ENCODE results near the gene NGDN.
"Not testable (repeated sequence)": the region's sequence is repeated elsewhere in the genome, so short reads cannot be mapped to it uniquely, and the experiment has no call there.

NGDN gene, protein sequence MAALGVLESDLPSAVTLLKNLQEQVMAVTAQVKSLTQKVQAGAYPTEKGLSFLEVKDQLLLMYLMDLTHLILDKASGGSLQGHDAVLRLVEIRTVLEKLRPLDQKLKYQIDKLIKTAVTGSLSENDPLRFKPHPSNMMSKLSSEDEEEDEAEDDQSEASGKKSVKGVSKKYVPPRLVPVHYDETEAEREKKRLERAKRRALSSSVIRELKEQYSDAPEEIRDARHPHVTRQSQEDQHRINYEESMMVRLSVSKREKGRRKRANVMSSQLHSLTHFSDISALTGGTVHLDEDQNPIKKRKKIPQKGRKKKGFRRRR

DNA sequence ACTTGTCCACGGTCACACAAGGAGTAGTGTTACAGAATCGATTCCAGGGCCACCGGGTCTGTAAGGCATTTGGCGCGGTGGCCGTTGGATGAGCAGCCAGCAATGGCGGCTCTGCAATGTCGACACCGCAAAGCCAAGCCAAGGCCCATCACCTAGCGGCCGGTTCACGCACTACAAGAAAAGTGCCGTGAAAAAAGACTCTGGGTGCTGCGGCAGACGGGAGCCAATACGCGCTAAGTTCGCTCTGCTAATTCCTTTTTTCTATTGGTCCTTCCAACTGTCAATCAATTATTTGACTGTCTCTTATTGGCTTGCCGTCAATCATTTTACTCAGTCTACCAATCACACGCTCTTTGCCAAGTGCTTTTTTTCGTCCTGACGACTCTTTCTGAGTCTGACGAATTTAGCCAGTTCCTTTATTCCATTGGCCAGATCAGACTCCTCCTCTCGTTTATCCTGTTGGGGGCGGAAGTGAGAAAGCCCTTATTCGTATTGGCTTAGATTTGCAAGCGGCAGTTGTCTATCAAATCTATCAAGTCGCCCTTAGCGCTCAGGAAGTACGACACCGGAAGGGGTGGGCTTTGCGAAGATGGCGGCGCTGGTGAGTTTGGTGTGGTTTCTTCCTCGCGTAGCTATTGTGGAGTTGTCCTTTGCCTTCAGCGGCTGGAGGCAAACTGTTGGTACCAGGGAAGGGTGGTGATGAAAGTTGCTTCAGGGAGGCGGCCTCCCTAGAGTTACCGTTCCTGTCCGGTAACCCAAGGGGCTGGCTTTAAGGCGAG is at the start of gene NGDN:
TSS of gene NGDN (plus strand) at position 577 of the 779 bp plus-strand sequence. CDS start at position 590, 13 bp downstream.
- DNase-seq (ENCODE audit: insufficient read length, low spot score), result peak; percentile 67
- FAIRE-seq, result peak; percentile 97
- 0 out of 2 replicates have a peak, but pooled peaks have one; percentile 25 for TF ChIP-seq POLR2A (IDR thresholded peaks at IDR 0.05; ENCODE audit: low read depth, low read length)

DNA sequence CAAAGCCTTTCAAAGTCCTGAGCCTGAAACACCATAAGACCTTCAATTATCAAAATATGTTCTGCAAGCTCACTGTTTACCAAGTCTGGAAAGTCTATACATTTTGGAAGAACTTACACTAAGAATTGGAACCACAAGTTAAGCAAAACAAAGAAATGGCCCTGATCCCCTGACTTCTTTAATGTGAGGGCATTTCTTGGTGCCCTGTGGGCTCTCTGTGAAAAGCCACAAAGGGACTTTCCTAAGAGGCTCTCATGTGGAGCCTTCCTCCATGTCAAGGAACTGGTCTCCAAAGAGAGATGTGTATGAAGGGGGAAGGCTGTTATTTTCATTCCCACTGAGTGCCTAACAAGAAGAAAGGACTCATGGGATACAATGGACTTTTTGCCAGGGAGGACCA is 47.9 kb upstream of the NGDN start:
- no peak for TF ChIP-seq POLR2A (IDR thresholded peaks at IDR 0.05; ENCODE audit: low read depth, low read length)
- DNase-seq (ENCODE audit: insufficient read length, low spot score), result no peak
- FAIRE-seq, result no peak

DNA sequence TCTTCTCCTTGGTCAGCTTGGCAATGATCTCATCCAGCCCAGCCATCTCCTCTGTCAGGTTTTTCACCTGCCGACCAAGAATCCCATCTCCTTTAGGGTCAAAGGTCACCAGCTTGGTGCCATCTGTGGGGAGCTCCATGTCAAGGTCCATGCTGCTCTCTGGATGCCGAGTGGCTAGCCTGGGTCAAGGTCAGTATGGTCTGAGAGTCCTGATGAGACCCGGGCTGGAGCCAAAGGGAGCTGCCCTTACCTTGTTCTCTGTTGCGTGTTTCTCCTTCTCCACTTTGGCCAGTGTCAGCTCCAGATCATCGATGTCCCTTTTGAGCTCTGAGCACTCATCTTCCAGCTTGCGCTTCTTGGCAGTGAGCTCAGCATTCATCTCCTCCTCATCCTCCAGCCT is 45.8 kb upstream of the NGDN start:
- TF ChIP-seq POLR2A (IDR thresholded peaks at IDR 0.05; ENCODE audit: low read depth, low read length), result no peak
- DNase-seq (ENCODE audit: insufficient read length, low spot score) (no peak), FAIRE-seq (no peak)

DNA sequence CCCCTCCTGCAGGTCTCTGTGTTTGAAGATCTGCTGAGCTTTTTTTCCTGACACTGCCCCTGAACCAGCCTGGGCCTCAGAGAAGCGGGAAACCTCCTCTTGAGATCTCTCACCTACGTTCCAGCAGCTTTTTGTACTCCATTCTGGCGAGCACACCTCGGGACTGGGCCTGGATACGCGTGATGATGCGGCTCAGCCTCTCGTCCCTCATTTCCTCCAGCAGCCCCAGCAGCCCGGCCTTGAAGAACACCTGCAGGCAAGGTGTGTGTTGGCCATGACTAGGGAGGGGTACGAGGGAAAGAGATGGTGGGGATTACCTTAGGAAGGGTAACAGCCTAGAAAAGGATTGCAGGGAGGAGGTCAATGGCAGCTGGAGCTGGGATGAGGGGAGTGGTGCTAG is 44.3 kb upstream of the NGDN start:
- FAIRE-seq, result no peak
- no peak for DNase-seq (ENCODE audit: insufficient read length, low spot score)
- TF ChIP-seq POLR2A (IDR thresholded peaks at IDR 0.05; ENCODE audit: low read depth, low read length), result no peak

DNA sequence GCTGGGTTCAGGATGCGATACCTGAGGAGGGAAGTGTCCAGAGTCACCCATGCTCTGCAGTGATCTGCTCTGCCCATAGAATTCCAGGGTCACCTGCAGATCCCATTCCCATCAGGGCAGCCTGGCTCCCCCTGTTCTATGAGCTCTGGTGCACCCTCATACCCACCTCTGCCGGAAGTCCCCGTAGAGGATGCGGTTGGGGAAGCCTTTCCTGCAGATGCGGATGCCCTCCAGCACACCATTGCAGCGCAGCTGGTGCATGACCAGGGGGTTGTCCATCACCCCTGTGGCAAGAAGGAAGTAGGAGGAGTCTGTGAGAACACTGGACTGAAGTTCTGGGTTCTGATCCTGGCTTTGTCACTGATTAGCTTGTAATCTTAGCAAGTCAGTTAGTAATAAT is 43.7 kb upstream of the NGDN start:
- DNase-seq (ENCODE audit: insufficient read length, low spot score); FAIRE-seq: not testable (repeated sequence)

DNA sequence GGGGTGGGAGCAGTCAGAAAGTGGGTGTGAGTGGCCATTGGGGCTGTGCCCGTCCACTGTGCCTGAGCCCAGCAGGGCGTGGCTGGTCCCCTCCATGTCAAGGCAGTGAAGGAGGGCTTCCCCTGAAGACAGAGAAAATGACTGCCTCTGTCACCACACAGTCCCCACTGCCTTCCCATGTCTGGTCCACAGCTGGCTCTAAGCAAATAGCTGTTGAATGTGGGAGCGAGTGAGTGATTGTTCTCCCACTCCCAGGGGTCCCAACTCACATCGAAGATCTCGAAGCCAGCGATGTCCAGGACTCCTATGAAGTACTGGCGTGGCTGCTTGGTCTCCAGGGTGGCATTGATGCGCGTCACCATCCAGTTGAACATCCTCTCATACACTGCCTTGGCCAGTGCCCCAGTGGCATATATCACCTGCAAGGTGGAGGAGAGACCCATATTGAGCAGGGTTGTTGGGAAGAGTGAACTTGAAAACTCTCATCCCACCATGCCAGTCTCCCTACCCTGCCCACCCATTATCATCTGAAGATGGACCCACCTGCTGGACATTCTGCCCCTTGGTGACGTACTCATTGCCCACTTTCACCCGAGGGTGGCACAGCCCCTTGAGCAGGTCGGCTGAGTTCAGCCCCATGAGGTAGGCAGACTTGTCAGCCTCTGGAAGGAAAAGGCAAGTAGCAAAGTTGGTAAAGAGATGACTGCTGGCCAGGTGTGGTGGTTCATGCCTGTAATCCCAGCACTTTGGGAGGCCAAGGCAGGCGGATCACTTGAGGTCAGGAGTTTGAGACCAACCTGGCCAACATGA is 40.6 kb upstream of the NGDN start:
- FAIRE-seq (no peak), DNase-seq (ENCODE audit: insufficient read length, low spot score) (no peak)
- no peak for TF ChIP-seq POLR2A (IDR thresholded peaks at IDR 0.05; ENCODE audit: low read depth, low read length)

DNA sequence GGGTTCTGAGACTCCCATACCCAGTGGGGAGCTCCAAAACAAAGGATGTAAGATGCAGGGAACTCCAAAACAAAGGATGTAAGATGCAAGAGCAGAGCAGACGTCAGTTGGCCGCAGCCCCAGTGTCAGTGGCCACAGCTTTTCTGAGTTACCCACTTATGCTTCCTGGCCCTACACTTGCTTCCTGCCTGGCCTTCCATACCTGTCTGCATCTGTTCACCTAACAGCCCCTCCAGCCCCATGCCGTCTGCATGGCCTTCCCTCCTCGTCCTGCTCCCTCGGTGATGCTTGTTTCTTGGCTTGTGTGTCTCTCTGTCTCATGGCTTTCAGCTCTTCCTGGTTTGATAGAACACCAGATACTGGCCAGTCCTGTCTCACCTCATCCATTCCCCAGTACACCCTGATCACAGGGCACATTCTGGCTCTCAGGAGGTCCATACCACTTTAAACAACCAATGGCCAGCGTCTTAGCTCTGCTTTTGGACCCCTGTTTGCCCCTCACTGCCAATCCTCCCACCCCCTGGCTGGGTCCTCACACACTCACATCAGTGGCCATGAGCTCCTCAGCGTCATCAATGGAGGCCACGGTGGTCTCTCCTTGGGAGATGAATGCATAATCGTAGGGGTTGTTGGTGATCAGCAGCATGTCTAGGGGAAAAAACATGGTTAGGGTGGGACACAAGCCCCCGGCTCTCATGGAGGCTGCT is 39.3 kb upstream of the NGDN start:
- FAIRE-seq (no peak), DNase-seq (ENCODE audit: insufficient read length, low spot score) (no peak)
- TF ChIP-seq POLR2A (IDR thresholded peaks at IDR 0.05; ENCODE audit: low read depth, low read length), result no peak

DNA sequence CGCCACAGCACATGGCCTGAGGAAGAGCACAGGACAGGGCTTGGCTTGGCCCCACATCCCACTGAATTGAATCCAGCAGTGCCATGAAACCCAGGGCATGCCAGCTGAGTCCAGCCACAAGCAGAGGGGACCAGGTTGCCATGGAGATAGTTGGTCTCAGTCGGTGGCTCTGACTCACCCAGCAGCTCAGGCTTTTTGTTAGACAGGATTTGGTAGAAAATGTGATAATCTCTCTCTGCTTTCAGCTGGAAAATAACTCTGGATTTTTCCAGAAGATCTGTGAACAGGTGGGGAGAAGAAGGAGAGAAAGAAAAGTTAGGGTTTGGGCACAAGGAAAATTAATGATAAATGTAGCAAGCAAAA is 38.8 kb upstream of the NGDN start:
- DNase-seq (ENCODE audit: insufficient read length, low spot score) (peak; percentile 23), FAIRE-seq (no peak)
- no peak for TF ChIP-seq POLR2A (IDR thresholded peaks at IDR 0.05; ENCODE audit: low read depth, low read length)

DNA sequence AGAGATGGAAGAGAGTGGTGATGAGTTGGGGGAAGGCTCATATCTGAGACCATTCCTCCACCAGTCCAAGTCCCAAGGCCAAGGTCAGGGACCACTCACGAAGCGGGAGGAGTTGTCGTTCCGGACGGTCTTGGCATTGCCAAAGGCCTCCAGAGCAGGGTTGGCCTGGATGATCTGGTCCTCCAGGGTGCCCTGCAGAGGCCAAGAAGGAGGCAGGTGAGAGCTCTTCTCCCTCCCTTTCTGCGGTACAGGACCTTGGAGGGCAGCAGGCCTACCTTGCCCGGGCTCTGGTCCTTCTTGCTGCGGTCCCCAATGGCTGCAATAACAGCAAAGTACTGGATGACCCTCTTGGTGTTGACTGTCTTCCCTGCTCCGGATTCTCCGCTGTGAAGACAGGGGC is 38.0 kb upstream of the NGDN start:
- FAIRE-seq, result no peak
- TF ChIP-seq POLR2A (IDR thresholded peaks at IDR 0.05; ENCODE audit: low read depth, low read length), result no peak
- no peak for DNase-seq (ENCODE audit: insufficient read length, low spot score)

DNA sequence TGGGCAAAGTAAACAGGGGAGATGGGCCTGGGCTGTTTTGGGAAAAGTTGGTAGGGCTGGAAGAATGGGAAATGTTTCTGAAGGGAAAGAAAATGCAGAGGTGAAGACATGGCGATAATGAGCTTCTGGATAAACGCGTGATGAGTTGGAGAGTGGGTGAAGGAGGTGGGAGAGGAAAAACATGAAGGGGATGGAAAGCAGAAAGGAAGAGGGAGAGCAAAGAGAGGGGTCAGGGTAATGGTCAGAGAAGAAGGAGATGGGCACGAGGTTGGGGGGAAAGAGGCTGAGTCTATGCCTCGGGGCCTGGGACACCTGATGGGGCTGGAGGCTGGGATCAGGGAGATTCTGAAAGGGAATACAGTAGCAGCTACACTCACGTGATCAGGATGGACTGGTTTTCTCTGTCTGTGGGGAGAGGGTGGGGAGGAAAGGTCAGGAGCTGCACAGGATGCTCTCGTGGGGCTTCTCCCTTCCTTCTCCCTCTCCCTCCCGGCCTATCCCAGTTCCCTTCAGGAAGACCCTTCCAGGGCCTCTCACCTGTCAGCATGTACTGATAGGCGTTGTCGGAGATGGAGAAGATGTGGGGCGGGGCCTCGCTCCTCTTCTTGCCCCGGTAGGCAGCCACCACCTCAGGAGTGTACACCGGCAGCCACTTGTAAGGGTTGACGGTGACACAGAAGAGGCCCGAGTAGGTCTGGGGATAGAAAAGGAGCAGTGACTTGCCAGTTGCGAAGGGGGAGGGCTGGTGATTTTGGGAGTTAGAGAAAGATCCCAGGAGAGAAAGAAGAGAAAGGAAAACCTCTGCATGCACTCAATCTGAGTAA is 37.2 kb upstream of the NGDN start:
- no peak for TF ChIP-seq POLR2A (IDR thresholded peaks at IDR 0.05; ENCODE audit: low read depth, low read length)
- FAIRE-seq, result no peak
- DNase-seq (ENCODE audit: insufficient read length, low spot score), result no peak

DNA sequence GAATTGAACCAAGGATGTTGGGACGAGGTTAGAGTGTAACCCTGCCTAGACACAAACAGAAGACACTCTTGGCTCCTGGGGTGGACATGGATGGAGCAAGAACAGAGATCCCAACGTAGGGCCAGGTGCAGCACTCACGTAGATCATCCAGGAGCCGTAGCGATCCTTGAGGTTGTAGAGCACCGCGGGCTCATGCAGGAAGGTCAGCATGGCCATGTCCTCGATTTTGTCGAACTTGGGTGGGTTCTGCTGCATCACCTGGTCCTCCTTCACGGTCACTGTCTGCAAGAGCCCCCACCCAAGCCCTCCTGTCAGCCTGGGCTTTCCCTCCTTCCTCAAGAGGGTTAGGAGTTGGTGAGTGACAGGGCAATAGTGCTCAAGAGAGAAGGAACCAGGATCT is 36.6 kb upstream of the NGDN start:
- FAIRE-seq, result no peak

DNA sequence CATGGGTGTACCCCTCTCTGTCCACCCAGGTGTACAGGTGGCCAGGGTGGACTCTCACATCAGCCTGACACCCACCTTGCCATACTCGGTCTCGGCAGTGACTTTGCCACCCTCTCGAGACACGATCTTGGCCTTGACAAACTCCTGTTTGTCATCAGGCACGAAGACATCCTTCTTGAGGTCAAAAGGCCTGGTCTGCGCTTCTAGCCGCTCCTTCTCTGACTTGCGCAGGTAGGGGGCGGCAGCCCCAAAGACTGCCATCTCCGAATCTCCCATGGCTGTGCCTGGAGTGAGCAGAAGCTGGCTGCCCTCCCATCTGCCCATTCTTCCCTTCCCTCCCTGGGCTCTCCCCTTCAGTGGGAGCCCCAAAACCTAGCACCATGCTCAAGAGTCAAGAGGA is 36.0 kb upstream of the NGDN start:
- TF ChIP-seq POLR2A (IDR thresholded peaks at IDR 0.05; ENCODE audit: low read depth, low read length), result no peak
- FAIRE-seq (no peak), DNase-seq (ENCODE audit: insufficient read length, low spot score) (no peak)

More for the DNA sequence above, 36.6 kb upstream of the NGDN start:
- DNase-seq (ENCODE audit: insufficient read length, low spot score), result no peak
- no peak for TF ChIP-seq POLR2A (IDR thresholded peaks at IDR 0.05; ENCODE audit: low read depth, low read length)
